NCI-H1417 (cell line): ENCODE measurements around the gene ZFP36L2.

Source experiments
- DNase-seq, 3 experiments: peaks; one replicate each; lab custom pipeline; 2025; lab: John Stamatoyannopoulos, UW

Gene ZFP36L2

DNA sequence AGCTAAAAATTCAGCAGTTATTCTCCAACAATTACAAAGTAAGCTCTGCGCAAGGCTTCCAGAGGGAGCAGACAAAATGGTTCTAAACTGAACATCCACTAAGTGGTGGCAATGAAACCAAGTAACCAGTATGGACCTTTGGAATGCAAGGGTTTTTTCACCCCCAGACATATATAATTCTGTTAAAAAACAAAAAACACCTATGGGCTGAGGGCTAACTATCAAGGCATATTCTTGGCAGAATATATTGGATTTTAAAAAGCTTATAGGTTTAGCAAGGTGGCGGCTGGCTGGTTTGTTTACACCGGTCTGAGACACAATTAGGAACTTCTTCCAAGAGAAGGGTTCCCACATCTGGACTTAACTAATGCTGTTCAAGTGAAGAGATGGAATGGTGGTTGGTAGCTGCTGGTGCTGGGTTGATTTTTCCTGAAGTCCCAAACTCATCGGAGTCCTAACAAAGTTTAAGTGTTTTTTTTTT is 2.8 kb downstream of the ZFP36L2 start:
- no peak for DNase-seq

DNA sequence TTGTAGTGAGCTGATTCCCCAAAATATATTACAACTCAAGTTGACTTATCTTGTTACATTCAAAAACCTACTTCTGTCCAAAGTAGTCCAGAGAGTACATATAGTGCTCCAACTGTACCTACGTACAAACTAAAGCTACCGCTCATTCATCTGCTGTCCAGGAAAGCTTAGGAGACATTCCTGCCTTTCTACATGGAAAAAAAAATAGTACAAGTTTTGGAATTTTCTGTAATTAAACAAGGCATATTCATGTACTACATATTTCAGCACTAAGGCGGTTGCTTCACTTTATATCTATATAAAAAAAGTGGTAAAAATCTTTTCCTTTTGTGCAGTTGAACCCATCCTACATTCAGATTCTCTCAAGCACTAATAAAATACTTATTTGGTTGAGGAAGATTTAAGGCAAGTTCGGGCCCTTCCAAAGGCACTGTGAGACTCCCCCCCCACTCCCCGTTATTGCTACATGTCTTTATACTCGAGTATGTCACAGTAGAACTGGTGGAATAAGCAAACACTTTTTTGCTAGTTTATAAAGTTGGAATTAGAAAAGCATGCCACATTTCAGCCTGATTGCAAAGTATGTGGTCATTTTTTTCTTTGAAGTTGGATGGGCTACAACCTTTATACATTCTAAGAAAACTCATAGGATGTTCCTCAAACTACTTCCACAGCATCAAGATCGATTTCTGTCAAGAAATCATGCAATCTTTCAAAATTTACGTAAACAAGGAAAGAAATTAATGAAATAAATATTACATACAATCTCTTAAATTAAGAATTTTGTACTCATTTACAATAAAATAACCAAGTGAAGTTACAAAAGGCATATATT is 3.7 kb downstream of the ZFP36L2 start:
- DNase-seq = no peak

DNA sequence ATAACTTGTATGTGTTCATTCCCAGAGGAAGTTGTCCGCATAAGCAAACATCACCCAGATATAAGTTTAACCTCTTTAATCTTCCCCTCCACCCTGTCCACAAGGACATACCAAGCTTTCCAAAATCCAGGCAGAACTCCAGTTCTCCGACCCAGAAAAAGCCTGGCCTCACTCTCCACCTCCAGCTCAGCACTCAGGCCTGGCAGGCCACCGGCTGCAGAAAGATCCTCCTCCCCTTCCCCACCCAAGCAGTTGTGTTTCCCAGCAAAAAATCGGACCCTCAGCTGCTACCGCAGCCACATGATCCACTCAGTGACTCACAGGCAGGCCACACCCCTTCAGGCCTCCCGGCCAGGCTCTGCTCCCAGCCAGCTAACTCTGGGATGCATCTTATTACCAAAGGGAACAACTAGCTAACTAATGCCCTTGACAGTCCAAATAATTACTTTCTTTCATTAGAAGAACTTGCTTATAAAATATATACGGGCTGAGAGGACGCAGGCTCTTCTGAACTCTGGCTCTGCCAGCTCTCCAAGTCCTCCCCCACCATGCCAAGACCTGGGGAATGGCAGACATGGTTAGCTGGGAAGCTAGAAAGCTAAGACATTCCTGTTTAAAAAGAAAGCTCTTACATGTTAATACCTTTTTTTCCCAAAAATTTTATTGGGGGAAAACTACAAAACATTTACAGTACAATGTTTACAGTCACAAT is 4.5 kb downstream of the ZFP36L2 start:
- DNase-seq = peak; percentile 37 to 64 (median 45)

DNA sequence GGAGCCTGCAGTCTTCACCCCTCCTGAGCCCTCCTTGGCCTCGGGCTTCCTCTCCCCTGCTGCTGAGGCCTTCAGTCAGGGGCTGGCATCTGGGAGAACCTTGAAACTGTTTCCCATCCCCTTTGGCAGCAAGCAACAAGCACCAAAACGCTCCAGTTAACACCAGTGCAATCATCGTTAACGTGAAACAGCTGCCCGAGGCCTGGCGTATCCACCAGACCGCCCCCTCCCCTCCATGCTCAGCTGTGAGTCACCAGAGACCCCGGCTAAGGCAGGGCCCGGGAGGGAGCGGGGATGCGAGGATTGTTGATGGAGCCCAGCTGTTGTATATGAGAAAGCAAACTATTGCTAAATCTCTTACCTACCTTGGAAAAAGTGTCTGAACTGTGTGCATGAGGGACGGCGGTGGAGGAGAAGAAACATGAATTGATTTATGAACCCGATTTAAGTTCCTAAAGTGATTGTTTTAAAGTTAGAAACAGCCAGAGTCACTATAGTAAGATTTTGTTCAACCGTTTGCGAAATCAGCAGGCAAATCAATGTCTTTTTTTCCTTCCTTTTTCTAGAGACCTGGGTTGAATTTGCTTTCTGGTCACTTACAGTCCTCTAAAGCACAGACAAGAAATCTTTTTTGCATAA is 5.2 kb downstream of the ZFP36L2 start:
- peak in 1 of 3 experiments; percentile 42 for DNase-seq

DNA sequence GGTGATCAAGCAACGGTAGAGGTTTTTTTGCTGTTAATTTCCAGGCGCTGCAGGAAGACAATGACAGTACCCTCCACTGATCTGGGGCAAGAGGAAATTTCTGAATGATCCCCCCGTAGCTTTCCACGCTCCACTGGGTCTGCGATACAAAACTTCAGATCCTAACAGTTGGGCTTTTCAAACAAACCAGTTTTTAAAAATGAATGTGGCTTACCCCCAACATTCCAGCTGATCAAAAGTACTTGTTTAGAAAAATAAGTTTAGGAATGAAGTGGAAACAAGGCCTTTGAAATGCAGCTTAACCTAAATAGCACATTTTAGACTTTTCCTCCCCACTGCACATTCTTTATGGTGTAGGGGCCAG is 5.7 kb downstream of the ZFP36L2 start:
- DNase-seq = no peak

DNA sequence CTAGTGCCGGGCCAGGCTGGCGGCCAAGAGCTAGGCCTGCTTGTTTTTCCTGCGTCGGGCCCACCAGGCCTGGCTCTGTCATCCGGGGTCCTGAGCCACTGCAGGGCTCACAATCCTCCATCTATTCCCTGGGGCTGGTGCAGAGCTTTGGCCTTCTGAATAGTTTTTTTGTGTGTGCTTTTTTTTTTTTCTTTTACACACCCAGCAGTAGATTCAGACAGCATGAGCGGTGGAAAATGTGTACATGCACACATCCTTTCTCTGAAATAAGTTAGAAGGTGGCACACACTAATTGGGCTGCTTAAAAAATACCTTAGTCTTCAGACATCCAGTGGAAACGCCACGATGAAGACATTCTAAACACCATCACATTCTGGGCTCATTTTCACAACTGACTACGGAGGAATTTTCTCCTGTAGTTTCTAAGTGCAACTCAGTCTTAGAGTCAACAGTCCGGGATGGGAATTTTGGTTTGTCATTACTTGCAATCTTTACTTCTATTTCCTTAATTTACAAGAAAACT is 6.1 kb downstream of the ZFP36L2 start:
- no peak for DNase-seq

DNA sequence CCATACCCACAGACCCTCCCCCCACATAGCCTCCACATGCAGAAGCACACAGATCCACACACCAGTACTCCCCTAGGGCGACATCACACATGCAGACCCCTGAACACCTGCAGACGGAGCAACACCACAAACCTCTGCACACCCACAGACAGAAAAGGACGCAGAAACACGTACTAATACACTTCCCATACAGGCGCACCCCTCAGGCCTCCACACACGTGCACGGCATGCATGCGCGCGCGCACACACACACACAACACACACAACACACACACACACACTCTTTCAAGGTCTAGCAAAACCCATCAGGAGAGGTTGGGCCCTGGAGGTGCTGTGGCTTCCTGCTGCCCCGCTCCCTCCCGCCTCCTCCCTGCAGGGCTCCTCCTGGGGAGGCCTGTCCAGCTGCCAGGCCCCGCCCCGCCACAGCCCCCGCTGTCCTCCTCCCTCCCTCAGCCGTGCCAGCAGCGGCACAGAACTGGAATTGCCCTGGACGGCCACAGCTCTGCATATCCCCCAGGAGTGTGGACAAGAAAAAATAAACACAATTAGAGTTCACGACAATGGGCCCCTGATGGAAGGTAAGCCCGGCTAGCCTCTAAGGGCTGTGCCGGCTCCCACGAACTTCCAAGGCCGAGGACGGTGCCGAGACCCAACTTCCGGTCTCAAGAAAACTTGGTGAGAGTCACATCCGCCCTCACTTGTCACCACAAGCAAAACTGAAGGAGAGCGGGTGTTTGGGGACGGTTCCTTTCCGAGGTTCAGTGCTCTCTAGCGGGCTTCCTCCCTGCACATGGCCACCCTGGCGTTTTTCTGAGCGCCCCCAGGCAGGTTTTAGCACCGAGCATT is 6.8 kb downstream of the ZFP36L2 start:
- DNase-seq = peak; percentile 15 to 92 (median 92)

DNA sequence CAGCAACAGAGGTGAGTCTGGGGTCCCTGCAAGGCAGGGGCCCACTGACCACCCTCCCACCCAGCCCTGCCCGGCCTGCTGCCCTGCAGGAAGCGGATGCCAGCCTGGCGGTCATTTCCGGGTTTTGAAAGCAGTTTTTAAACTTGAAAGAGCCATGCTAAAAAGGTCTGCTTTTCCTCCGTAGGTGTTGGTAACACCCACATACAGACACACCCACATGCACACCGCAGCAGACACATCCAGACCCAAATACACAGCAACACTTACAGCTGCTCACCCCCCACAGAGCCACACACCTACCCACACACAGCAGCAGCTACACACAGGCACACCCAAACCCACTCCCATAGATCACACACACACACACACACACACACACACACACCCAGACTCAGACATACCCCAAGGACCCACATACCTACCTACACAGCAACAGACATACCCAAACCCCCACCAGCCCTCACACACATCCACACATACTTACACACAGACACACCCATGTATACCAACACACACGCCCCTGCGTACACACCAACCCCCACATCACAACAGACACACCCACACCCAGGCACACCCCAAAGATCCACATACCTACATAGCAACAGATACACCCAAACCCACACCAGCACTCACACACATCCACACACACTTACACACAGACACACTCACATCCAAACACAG is 7.6 kb downstream of the ZFP36L2 start:
- peak in 2 of 3 experiments; percentile 63 to 69 for DNase-seq

DNA sequence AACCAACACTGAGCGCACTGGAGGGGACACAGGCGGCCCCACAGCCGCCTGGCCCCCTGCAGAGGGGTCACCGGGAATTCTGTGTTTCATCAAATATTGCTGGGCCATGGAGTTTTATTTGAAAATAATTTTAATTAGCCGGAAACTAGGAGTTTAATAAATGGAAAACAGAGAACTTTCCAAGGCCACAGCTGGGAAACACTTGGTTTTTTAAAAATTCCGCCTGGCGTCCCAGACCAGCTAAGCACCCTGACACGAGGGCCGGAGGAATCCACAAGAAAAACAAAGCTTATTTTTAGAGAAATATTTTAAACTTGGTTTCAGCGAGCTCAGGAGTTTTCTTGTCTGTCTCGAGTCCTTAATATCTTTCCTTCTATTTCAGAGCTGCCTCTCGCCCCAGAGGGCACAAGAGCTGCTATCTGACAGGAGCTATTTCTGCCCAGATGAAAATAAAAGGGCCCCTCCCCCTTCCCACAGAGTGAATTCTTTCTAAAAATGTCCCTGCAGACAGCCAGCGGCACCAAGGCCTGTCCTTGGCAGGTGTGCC is 8.2 kb downstream of the ZFP36L2 start:
- DNase-seq = peak in 2 of 3 experiments; percentile 63 to 69

DNA sequence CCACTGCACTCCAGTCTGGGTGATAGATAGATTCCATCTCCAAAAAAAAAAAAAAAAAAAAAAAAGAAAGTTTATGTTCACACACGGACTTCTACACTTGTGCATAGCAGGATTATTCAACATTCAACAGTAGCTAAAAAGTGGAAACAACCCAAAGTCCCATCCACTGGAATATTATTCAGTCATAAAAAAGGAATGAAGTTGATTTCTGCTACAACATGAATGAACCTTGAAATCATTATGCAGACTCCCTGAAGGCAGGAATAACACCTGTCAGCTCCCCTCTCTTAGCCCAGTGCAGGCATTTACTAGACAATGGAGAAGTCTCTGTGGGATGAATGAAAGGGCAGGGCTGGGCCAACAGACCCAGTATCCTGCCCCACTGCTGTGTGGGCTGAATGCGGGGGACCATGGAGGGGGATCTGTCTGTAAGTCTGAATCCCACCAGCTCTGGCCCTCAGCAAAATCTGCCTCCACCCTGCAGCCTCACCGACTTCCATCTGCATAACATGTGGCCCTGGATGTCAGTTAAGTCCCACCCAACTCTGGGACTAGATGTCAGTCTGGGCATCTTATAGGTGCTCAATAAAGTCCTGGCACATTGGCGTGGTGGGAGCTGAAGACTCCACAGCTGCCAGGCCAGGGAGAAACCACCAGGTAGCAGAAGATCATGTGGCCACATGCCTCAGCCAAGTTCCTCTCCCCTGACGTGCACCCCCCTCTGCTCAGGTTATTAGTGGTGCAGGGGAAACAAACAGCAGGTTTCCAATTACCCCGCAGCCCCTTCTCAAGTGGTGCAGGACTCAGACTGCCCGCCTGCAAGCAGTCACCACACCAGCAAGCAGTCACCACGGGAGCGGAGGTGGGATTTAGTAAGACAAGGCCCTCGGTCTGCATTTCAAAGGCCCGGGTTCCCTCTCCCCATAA is 8.9 kb downstream of the ZFP36L2 start:
- peak in 2 of 3 experiments; percentile 66 to 89 for DNase-seq

DNA sequence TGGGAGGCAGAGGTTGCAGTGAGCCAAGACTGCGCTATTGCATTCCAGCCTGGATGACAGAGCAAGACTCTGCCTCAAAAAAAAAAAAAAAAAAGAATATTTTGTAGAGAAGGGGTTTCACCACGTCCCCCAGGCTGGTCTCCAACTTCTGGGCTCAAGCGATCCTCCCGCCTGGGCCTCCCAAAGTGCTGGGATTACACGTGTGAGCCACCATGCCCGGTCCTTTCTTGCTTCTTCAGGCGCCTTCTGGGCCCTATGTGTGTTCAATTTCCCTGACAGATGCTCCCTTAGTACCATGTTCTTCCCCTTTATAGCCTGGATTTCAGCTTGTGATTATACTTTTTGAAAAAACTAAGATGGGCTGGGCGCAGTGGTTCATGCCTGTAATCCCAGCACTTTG is 9.8 kb downstream of the ZFP36L2 start:
- no peak for DNase-seq

DNA sequence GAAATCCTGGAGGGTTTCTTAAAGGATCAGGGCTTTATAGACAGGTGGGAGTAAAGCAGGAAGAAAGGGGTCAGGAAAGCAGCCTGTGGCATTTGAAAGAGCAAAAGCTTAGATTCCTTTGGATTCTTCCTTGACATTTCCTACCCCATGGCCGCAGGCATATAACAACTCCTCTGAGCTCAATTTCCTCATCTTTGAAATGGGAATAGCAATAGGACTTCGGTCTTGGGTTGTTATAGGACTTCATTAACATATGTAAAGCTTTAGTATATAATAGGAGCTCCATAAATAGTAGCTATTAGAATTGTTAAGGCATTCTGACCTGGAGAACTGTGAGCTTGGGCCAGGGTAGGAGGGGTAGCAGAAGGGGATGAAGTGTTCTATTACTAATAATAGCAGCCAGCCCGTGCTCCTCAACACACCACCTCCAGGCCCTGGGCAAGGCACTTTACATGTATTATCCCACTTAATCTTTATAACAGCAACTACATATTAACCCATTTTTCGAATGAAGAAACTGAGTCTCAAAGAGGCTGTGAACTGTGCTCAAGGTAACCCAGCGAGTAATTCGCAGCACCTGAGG is 10.6 kb downstream of the ZFP36L2 start:
- no peak for DNase-seq

DNA sequence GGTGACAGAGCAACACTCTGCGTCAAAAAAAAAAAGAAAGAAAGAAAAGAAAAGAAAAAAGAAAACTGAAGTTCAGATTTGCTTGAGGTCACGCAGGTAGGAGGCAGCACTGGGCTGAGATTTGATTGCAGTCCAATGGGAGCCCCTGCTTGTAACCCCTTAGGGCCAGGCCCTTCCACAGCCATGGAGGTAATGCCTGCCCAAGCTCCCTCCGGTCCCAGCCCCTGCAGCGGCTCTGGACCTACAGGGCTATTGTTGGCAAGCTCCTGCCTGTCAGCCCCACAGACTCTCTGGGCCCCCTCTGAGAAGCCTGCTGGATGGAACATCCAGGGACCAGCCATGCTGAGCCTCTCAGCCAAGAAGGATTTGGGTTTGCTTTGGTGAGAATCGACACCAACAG is 12.2 kb downstream of the ZFP36L2 start:
- DNase-seq = no peak

DNA sequence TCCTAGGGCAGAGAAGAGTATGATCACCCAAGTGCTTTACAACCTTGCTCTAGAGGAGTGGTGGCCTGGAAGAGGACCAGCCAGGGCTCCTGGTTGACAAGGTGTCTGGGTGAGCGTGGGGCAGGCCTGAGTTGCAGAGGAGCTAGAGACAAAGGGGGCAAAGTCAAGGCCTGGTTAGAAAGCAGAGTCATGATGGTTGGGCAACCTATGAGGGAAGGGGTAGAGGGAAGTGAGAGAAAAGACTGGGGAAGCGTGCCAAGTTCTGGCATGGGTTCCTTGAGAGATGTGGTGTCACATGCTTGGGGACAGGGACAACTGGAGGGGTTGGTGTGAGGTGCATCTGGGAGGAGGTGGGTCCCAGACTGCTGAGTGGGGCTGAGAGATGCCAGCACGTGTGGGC is 13.5 kb downstream of the ZFP36L2 start:
- no peak for DNase-seq

DNA sequence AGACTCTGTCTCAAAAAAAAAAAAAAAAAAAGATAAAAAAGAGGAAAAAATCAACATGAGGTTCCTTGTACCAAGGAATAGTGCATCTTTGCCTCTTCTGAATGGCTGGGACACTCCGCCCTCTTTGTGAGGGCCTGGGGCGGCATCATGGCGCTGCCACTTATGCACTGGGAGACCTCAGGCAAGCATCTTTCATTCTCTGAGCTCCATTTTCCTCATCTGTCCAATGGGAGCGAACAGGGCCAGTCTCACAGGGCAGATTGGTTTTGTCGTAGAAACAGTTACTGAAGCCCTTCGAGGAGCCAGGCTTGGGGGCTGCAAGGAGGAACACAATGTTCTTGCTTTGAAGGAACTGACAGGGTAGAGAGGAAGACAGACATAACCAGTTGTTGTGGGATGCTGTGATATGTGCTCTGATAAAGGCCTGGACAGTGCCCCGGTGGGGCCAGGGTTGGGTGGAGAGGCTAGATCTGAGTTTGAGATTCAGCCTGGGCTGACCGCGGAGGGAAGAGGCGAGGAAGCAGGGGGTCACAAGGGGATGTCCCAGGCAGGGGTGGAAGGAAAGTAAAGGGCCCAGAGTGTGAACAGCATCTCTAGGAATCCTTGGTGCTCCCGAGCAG is 14.1 kb downstream of the ZFP36L2 start:
- DNase-seq = no peak

DNA sequence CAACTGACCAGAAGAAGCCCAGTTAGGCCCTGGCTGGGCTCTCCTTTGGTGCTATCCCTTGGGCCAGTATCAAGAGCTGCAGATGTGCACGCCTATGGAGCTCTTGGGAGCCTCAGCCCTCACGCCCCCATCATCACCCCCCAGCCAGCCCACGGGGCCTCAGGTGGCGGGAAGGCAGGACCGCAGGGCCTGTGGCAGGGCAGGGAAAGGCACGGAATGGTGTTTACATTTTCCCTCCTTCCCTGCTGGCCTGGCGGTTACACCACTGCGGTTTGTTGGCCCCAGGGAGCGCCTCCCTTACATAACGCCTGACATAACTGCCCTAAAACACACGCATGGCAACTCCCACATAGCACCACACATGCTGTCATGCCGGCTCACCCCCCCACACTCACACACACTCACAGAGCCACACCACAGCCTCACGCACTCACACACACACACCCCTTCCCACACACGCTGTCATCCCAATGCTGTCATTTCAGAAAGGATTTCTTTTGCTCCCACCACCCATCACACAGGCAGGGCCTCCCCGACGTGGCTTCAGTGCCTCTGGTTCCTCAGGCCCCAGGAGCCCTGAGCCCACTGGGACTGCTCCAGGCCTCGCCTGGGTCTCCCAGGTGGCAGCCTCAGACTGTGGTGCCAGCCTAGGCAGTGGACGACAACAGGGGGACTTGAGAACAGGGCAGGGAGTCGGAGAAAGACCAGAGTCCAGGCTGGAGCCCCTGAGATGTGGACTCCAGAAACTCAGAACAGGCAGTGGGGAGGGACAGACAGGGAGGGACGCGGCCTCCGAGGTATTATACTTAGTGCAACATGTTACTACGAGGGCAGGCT is 15.7 kb downstream of the ZFP36L2 start:
- peak in 2 of 3 experiments; percentile 19 to 28 for DNase-seq

DNA sequence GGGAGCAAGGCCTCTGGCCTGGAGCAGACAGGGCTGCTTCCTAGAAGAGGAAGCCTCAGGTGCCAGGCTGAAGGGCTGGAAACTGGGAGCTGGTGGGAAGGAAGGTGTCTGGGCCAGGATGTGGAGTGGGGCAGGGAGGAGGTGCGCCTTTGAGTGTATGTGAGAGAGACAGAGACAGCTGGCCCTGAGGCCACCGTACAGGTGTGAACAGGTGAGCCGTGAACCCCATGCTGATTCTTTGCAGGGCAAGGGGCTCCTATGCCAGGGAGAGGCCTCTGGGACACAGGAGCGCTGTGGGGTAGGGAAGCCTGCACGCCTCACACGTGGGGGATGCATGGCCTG is 16.3 kb downstream of the ZFP36L2 start:
- no peak for DNase-seq

DNA sequence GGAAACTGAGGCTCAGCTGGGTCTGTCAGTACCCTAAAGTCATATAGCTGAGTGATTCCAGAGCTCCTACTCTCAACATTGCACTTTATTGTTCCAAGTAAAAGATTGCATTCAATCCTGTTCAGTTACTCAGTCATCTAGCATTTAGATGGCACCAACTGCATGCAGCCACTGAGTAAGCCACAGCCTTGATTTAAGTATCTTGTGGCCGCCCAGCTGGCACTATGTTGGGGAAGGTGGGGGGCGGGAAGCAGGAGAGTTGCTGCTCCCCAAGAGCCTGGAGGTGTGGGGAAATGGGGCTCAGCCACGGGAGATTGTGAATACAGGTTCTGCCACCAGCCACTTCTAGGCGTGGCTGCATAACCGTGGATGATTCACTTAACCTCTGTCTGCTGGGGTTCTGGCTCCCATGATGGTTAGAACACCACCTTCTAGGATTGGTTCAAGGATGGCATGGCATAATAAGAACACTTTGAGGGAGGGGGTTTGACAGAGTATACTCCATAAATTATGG is 17.1 kb downstream of the ZFP36L2 start:
- DNase-seq = no peak
